ENCODE data around the gene MORC1. TPM values are rescaled to one million over a fixed set of nuclear protein-coding genes. Genes with fewer than 3 reads are reported as not detected.
A peak's percentile ranks its signal among the peaks of the same experiment; 100 is the strongest.
"Not testable (repeated sequence)": the region's sequence is repeated elsewhere in the genome, so short reads cannot be mapped to it uniquely, and the experiment has no call there.

Gene MORC1
- total RNA-seq, 1 experiment from 2014 or later = not detected

DNA sequence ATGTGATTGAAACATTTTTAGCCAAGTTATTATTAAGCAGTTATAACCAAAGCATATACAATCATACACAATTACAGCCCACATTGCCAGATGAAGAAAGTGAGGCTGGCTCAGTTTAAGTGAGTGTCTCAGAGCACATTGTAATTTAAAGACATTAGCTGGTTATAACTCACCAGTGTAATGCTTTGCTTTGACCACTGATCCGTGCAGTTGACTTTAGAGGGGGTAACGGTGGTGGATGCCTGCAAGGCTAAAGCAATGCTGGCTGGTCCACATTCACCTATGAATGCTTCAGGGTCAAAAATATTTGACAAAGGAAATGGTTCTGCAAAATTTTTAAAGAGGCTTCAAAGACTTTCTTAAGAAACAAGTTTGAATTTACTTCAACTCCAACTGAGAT, 19.8 kb upstream of the MORC1 start:
- DNase-seq = no peak
- Mint-ChIP-seq H3K4me3 (ENCODE audit: low read depth, unreplicated experiment) (no peak overlapping the region), H3K27me3 (ENCODE audit: unreplicated experiment) (no peaks in the 10 kb centered on the region), H3K27ac (ENCODE audit: unreplicated experiment) (no peak overlapping the region), H3K9me3 (ENCODE audit: low read depth, unreplicated experiment) (peaks cover 2% of the 10 kb centered on the region), H3K36me3 (ENCODE audit: insufficient read depth, unreplicated experiment) (no peaks in the 10 kb centered on the region), H3K4me1 (ENCODE audit: low read depth, unreplicated experiment) (peaks cover 8% of the 10 kb centered on the region)
- intact Hi-C loops (cut with micrococcal nuclease; ENCODE audit: unreplicated experiment) = no loop called here
- CTCF ChIA-PET = no interaction called here
- TF ChIP-seq, protein P1, sequence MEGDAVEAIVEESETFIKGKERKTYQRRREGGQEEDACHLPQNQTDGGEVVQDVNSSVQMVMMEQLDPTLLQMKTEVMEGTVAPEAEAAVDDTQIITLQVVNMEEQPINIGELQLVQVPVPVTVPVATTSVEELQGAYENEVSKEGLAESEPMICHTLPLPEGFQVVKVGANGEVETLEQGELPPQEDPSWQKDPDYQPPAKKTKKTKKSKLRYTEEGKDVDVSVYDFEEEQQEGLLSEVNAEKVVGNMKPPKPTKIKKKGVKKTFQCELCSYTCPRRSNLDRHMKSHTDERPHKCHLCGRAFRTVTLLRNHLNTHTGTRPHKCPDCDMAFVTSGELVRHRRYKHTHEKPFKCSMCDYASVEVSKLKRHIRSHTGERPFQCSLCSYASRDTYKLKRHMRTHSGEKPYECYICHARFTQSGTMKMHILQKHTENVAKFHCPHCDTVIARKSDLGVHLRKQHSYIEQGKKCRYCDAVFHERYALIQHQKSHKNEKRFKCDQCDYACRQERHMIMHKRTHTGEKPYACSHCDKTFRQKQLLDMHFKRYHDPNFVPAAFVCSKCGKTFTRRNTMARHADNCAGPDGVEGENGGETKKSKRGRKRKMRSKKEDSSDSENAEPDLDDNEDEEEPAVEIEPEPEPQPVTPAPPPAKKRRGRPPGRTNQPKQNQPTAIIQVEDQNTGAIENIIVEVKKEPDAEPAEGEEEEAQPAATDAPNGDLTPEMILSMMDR (IDR thresholded peaks at IDR 0.05; ENCODE audit: unreplicated experiment) = no peak
- BruUV-seq (replicated peaks) = no TSS peak

DNA sequence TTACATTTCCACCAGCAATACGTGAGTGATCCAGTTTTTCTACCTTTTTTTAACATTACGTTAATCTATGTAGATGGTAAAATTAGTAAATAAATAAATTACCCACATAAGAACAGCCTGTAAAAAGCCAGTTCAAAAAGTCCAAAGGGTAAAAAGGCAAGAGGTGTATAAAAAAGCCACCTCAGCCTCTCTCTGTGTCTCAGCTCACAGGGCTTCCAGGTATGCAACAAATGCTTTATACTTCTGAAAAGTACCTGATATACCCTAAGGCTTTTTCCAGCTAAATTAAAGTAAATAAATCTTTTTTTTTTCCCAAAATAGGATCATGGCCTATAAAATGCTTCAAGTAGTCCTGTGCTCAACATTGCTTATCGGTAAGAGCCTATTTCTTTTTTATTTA, 18.6 kb upstream of the MORC1 start, which contains the start of gene C3orf85:
Gene C3orf85 (plus strand): TSS at position 197 of the 400 bp plus-strand sequence. CDS start 129 bp downstream, at position 326.
- intact Hi-C loops (cut with micrococcal nuclease; ENCODE audit: unreplicated experiment) = no loop called here
- DNase-seq = no peak
- peaks cover 2% of the 10 kb centered on the region for H3K9me3 Mint-ChIP-seq (ENCODE audit: low read depth, unreplicated experiment)
- H3K27ac Mint-ChIP-seq (ENCODE audit: unreplicated experiment) = no peak within 1 kb of the TSS
- CTCF ChIA-PET = no interaction called here
- H3K36me3 Mint-ChIP-seq (ENCODE audit: insufficient read depth, unreplicated experiment) = no peaks in the 10 kb centered on the region
- peaks cover 15% of the 10 kb centered on the region for H3K4me1 Mint-ChIP-seq (ENCODE audit: low read depth, unreplicated experiment)
- no TSS peak for BruUV-seq (replicated peaks)
- no peak within 1 kb of the TSS for H3K4me3 Mint-ChIP-seq (ENCODE audit: low read depth, unreplicated experiment)
- H3K27me3 Mint-ChIP-seq (ENCODE audit: unreplicated experiment) = no peaks in the 10 kb centered on the region
- TF ChIP-seq, protein P1 (IDR thresholded peaks at IDR 0.05; ENCODE audit: unreplicated experiment) = no peak

DNA sequence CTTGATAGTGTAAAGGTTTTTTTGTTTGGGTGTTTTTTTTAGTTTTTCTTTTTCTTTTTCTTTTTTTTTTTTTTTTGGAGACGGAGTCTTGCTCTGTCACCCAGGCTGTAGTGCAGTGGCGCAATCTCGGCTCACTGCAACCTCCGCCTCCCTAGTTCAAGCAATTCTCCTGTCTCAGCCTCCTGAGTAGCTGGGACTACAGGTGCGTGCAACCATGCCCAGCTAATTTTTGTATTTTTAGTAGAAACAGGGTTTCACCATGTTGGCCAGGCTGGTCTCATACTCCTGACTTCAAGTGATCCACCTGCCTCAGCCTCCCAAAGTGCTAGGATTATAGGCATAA, 15.5 kb upstream of the MORC1 start:
- H3K9me3 Mint-ChIP-seq (ENCODE audit: low read depth, unreplicated experiment); intact Hi-C loops (cut with micrococcal nuclease; ENCODE audit: unreplicated experiment): not testable (repeated sequence)
- peaks cover 15% of the 10 kb centered on the region for H3K4me1 Mint-ChIP-seq (ENCODE audit: low read depth, unreplicated experiment)

DNA sequence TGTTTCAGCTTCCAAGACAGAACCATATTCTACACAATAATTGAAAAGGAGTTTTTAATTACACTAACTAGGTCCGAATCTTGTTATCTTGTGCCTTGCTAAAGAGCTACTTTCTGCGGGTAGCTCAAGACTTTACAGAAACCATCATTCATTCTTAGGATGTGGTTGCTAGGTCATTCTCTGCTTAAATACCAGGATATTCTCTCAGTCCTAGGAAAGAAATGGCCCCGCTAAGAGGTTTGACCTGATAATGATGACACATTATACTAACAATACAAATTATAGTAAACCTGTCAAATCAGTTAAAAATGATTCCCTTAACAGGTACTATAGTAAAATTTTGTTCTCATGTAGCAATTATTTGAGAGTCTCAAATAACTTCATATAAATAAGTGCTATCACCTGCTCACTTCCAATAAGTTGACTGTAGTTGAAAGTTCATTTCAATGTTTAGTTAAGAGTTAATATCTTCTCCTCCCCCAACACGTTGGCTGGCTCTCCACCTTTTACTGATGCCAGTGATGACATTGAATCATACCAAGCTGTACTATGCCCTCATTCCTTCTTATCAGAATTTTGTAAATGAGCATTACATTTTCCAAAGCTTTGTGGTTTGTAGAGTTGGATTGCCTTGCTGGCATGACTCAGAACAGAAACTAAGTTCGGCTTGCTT, 15.0 kb upstream of the MORC1 start:
- H3K36me3 Mint-ChIP-seq (ENCODE audit: insufficient read depth, unreplicated experiment) = no peaks in the 10 kb centered on the region
- intact Hi-C loops (cut with micrococcal nuclease; ENCODE audit: unreplicated experiment) = no loop called here
- TF ChIP-seq, protein P1 (IDR thresholded peaks at IDR 0.05; ENCODE audit: unreplicated experiment) = no peak
- H3K27me3 Mint-ChIP-seq (ENCODE audit: unreplicated experiment) = no peaks in the 10 kb centered on the region
- no peak overlapping the region for H3K27ac Mint-ChIP-seq (ENCODE audit: unreplicated experiment)
- CTCF ChIA-PET = interaction anchor here (0.6 to 1.8 kb wide), 5 partner anchors 18 to 91 kb away, joined by 3 to 6 read pairs (median 3); no protein-coding TSS in a partner anchor
- peaks cover 15% of the 10 kb centered on the region for H3K4me1 Mint-ChIP-seq (ENCODE audit: low read depth, unreplicated experiment)
- no TSS peak for BruUV-seq (replicated peaks)
- peaks cover 2% of the 10 kb centered on the region for H3K9me3 Mint-ChIP-seq (ENCODE audit: low read depth, unreplicated experiment)
- peak; percentile 15 for DNase-seq
- H3K4me3 Mint-ChIP-seq (ENCODE audit: low read depth, unreplicated experiment) = peak overlapping the region; percentile 45

More for the DNA sequence above, 15.5 kb upstream of the MORC1 start:
- not testable (repeated sequence) for DNase-seq; H3K27me3 Mint-ChIP-seq (ENCODE audit: unreplicated experiment); H3K36me3 Mint-ChIP-seq (ENCODE audit: insufficient read depth, unreplicated experiment); BruUV-seq (replicated peaks); H3K27ac Mint-ChIP-seq (ENCODE audit: unreplicated experiment)
- CTCF ChIA-PET = interaction anchor here (0.6 to 1.8 kb wide), 4 partner anchors 18 to 91 kb away, joined by 3 to 6 read pairs (median 4); no protein-coding TSS in a partner anchor
- H3K4me3 Mint-ChIP-seq (ENCODE audit: low read depth, unreplicated experiment) = peak overlapping the region; percentile 45

DNA sequence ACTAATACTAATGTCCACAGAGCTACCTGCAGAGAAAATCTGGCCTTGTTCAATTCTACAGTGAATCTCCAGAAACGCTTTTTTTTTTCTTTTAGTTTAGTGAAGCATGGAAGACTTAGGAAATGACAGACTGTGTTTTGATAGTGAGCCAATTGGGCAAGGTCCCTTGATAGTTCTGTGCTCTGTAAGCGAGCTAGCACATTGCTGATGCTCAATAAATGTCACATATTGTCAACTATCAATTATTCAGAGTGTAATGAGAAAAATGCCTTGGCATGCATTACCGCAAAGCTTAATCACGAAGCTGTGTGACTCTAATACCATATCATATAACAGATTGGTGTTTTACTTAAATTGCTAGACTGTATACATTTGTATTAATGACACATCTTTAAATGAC, 13.3 kb upstream of the MORC1 start:
- no peak overlapping the region for H3K27ac Mint-ChIP-seq (ENCODE audit: unreplicated experiment)
- CTCF ChIA-PET = no interaction called here
- BruUV-seq (replicated peaks) = no TSS peak
- H3K4me1 Mint-ChIP-seq (ENCODE audit: low read depth, unreplicated experiment) = peaks cover 19% of the 10 kb centered on the region
- H3K27me3 Mint-ChIP-seq (ENCODE audit: unreplicated experiment) = no peaks in the 10 kb centered on the region
- DNase-seq = no peak
- intact Hi-C loops (cut with micrococcal nuclease; ENCODE audit: unreplicated experiment) = no loop called here
- peaks cover 2% of the 10 kb centered on the region for H3K9me3 Mint-ChIP-seq (ENCODE audit: low read depth, unreplicated experiment)
- H3K36me3 Mint-ChIP-seq (ENCODE audit: insufficient read depth, unreplicated experiment) = no peaks in the 10 kb centered on the region
- TF ChIP-seq, protein P1 (IDR thresholded peaks at IDR 0.05; ENCODE audit: unreplicated experiment) = no peak
- no peak overlapping the region for H3K4me3 Mint-ChIP-seq (ENCODE audit: low read depth, unreplicated experiment)
